ENCODE results near the gene MAPK13. TPM values are rescaled to one million over a fixed set of nuclear protein-coding genes. Genes with fewer than 3 reads are reported as not detected.

Gene MAPK13
- total RNA-seq, 8 experiments from 2014 or later: 0.42 to 6.8 (median 0.90) TPM

DNA sequence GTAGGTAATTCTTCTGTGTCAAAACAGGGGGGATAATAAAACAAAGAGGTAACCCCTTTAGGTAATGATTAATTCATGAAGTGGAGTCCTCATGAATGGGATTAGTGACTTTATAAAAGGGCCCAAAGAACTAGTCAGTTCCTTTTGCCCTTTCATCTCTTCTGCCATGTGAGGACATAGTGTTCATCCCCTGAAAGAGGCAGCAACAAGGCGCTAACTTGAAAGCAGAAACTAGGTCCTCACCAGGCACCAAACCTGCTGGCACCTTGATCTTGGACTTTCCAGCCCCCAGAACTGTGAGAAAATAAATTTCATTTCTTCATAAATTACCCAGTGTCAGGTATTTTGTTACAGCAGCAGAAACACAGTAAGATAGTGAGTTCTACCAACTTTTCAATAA lies 49.8 kb downstream of the MAPK13 start:
- in situ Hi-C loops (cut with MboI; ENCODE audit: low pct_unique_long_range_greater_than_20kb in 2 of 9, low sequenced_read_pairs in 9 of 9, unreplicated experiment in 9 of 9): loop anchor here in 1 of 9 experiments (10.0 kb wide), 1 partner anchor 45 kb away; the partner anchor contains the start of gene MAPK13
- H3K4me3 ChIP-seq: no peak overlapping the region

DNA sequence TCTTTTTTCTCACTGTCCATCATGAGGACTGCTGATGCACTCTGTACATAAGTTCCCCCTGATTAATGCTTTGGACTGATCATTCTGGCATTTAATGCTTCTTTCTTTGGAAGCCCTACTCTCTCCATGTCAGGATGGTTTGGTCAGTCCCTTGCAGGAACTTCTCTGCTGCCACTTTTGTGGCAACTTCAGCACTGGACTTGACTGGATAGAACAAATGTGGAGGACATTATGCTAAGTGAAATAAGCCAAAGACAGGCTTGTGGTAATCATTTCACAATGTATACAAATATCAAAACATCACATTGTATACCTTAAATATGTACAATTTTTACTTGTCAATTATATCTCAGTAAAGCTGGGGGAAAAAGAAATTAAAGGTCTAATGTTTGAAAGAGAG lies 54.0 kb downstream of the MAPK13 start:
- in situ Hi-C loops (cut with MboI; ENCODE audit: low pct_unique_long_range_greater_than_20kb in 2 of 9, low sequenced_read_pairs in 9 of 9, unreplicated experiment in 9 of 9): loop anchor here in 1 of 9 experiments (10.0 kb wide), 1 partner anchor 50 kb away; the partner anchor contains the start of gene MAPK13
- no peaks in the 10 kb centered on the region for H3K4me1 ChIP-seq (replicated peaks in 1 of 2)
- H3K27ac ChIP-seq: no peak overlapping the region
- no peak for ATAC-seq (replicated peaks in 6 of 8)
- H3K4me3 ChIP-seq: no peak overlapping the region

More for the DNA sequence above, 49.8 kb downstream of the MAPK13 start:
- no peak for ATAC-seq (replicated peaks in 6 of 8)
- Histone ChIP-seq H3K27ac (no peak overlapping the region), H3K4me1 (replicated peaks in 1 of 2) (no peaks in the 10 kb centered on the region)
- 80 to 100% (median 94%) methylated on average over 1 of the region's 1 CpG; no CpG with 5 or more reads in 4 of the 10 experiments for WGBS, 10 experiments

DNA sequence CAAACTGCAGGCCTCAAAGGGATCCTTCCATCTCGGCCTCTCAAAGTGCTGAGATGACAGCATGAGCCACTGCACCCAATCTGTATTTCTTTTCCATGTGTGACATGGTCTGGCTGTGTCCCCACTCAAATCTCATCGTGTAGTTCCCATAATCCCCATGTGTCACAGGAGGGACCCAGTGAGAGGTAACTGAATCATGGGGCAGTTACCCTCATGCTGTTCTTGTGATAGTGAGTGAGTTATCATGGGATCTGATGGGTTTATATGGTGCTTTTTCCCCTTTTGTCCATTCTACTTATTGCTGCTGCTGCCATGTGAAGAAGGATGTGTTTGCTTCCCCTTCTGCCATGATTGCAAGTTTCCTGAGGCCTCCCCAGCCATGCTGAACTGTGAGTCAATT lies 55.9 kb downstream of the MAPK13 start:
- H3K4me3 ChIP-seq: no peak overlapping the region
- H3K4me1 ChIP-seq (replicated peaks in 1 of 2): no peaks in the 10 kb centered on the region
- 86 to 100% (median 100%) methylated on average over 1 to 2 of the region's 2 CpGs; no CpG with 5 or more reads in 4 of the 10 experiments for WGBS, 10 experiments
- ATAC-seq (replicated peaks in 6 of 8): no peak
- no peak overlapping the region for H3K27ac ChIP-seq
- in situ Hi-C loops (cut with MboI; ENCODE audit: low pct_unique_long_range_greater_than_20kb in 2 of 9, low sequenced_read_pairs in 9 of 9, unreplicated experiment in 9 of 9): loop anchor here in 1 of 9 experiments (10.0 kb wide), 1 partner anchor 51 kb away; the partner anchor contains the start of gene MAPK13

DNA sequence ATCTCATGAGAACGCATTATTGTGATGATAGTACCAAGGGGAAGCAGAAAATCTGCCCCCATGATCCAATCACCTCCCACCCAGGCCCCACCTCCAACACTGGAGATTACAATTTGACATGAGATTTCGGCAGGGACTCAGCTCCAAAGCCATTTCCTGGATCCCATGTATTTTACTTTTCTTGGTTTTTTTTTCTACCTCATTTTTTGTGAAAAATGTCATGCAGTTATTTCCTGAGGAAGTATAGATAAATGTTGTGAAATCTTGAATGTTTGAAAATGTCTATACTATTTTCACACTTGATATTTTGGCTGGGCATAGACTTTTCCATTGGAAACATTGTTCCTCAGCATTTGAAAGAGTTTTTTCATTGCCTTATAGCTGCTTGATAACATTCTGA lies 57.1 kb downstream of the MAPK13 start:
- WGBS, 10 experiments: 60 to 100% (median 87%) methylated on average over 1 to 2 of the region's 2 CpGs; no CpG with 5 or more reads in 2 of the 10 experiments

More for the DNA sequence above, 57.1 kb downstream of the MAPK13 start:
- in situ Hi-C loops (cut with MboI; ENCODE audit: low pct_unique_long_range_greater_than_20kb in 2 of 9, low sequenced_read_pairs in 9 of 9, unreplicated experiment in 9 of 9): loop anchor here in 1 of 9 experiments (10.0 kb wide), 1 partner anchor 53 kb away; the partner anchor contains the start of gene MAPK13
- Histone ChIP-seq H3K27ac (no peak overlapping the region), H3K4me3 (no peak overlapping the region), H3K4me1 (replicated peaks in 1 of 2) (no peaks in the 10 kb centered on the region)
- no peak for ATAC-seq (replicated peaks in 6 of 8)

Other genes with a start within 250 kb of the MAPK13 start
- 100 to 1,000 TPM in 2 of 8 experiments, 10 to 100 TPM in 6; 33.9 to 105 (median 36.5) TPM for gene SRPK1, start 209.4 kb upstream of the MAPK13 start, total RNA-seq
- under 1 TPM in 7 of 8 experiments, not detected in 1; 0.05 to 0.61 (median 0.22) TPM for gene SLC26A8, start 105.9 kb upstream of the MAPK13 start, total RNA-seq
- gene MAPK14, start 102.7 kb upstream of the MAPK13 start, total RNA-seq: 10 to 100 TPM; 14.7 to 52.3 (median 21.9) TPM
- 10 to 100 TPM in 7 of 8 experiments, 1 to 10 TPM in 1; 8.9 to 32.4 (median 15.9) TPM for gene BRPF3, start 66.2 kb downstream of the MAPK13 start, total RNA-seq
- under 1 TPM in 5 of 8 experiments, not detected in 3; 0.07 to 0.56 (median 0.17) TPM for gene PNPLA1, start 139.5 kb downstream of the MAPK13 start, total RNA-seq
- under 1 TPM in 5 of 8 experiments, not detected in 3; 0.05 to 0.45 (median 0.14) TPM for gene BNIP5, start 206.4 kb downstream of the MAPK13 start, total RNA-seq

All from motor neuron (in vitro differentiated cells).